Gastroesophageal sphincter (tissue), 4 donors: ENCODE results near the gene DPP7. TPM values are rescaled to one million over a fixed set of nuclear protein-coding genes. Genes with fewer than 3 reads are reported as not detected.

Experiments
- ATAC-seq: fragments of 150-250 bp; one replicate; pipeline ENCODE4 v1.9.1; 2016; ENCODE audit warnings: mild to moderate bottlenecking, moderate library complexity
- H3K27ac ChIP-seq, 4 donors: fragments of 200-600 bp; sonication (generic) in 3 of 4; 1 replicate in 3 of 4; 2 replicates in 1 of 4; pipeline ENCODE4 v1.5.1; 2016 to 2019
- H3K27me3 ChIP-seq: fragments of 200-600 bp; sonication (generic); one replicate; pipeline ENCODE4 v1.5.1; 2019
- H3K36me3 ChIP-seq, 2 donors: fragments of 200-600 bp; sonication (generic); one replicate each; pipeline ENCODE4 v1.5.1; 2019; ENCODE audit warnings: control low read depth in 1 of 2
- H3K4me1 ChIP-seq, 3 donors: fragments of 200-600 bp; sonication (generic); 1 replicate in 2 of 3; 2 replicates in 1 of 3; pipeline ENCODE4 v1.5.1; 2016 to 2019; ENCODE audit warnings: control low read depth in 2 of 3
- H3K4me3 ChIP-seq, 2 donors: fragments of 200-600 bp; sonication (generic); one replicate each; pipeline ENCODE4 v1.5.1; 2019; ENCODE audit warnings: mild to moderate bottlenecking in 1 of 2, moderate library complexity in 1 of 2
- H3K9me3 ChIP-seq, 3 donors: fragments of 200-600 bp; sonication (generic); one replicate each; pipeline ENCODE4 v1.5.1; 2017 to 2019; ENCODE audit warnings: control low read depth in 2 of 3
- EP300 ChIP-seq: sonication (generic); formaldehyde crosslinking; IDR thresholded peaks from one replicate; pipeline ENCODE4 v1.6.1; 2017; ENCODE audit warnings: antibody characterized with exemption, mild to moderate bottlenecking
- POLR2A ChIP-seq, 2 donors: fragments of 450-650 bp; IDR thresholded peaks; one replicate each; pipeline ENCODE4 v1.6.1; 2017; ENCODE audit warnings: antibody characterized with exemption in 2 of 2, mild to moderate bottlenecking in 2 of 2, moderate library complexity in 1 of 2
- POLR2AphosphoS5 ChIP-seq: sonication (generic); formaldehyde crosslinking; IDR thresholded peaks from one replicate; pipeline ENCODE4 v1.6.1; 2017; ENCODE audit warnings: antibody characterized with exemption
- WGBS, 2 donors: methylation state at CpG; one replicate each; pipeline ENCODE4 v1.1.5; 2018; ENCODE audit warnings: low coverage in 1 of 2; 5-methylcytosine and 5-hydroxymethylcytosine counted together
- total RNA-seq, 4 donors: library from RNA; depleted of rRNA; stranded (reverse); fragments of >200 nt; gene quantifications; one replicate each; pipeline ENCODE4 v1.1.0, GENCODE V29; 2016
- TF ChIP-seq, protein P1 (sequence below), 4 experiments: fragments of 200-600 bp in 2 of 4; fragments of 450-650 bp in 2 of 4; sonication (generic) in 1 of 4; IDR thresholded peaks; one replicate each; pipeline ENCODE4 v1.5.1; 2017 to 2019; ENCODE audit warnings: antibody characterized with exemption in 4 of 4, mild to moderate bottlenecking in 2 of 4, moderate library complexity in 2 of 4

DPP7 gene
- total RNA-seq, 4 donors from 2014 or later = 74.5 to 124 (median 111) TPM

DNA sequence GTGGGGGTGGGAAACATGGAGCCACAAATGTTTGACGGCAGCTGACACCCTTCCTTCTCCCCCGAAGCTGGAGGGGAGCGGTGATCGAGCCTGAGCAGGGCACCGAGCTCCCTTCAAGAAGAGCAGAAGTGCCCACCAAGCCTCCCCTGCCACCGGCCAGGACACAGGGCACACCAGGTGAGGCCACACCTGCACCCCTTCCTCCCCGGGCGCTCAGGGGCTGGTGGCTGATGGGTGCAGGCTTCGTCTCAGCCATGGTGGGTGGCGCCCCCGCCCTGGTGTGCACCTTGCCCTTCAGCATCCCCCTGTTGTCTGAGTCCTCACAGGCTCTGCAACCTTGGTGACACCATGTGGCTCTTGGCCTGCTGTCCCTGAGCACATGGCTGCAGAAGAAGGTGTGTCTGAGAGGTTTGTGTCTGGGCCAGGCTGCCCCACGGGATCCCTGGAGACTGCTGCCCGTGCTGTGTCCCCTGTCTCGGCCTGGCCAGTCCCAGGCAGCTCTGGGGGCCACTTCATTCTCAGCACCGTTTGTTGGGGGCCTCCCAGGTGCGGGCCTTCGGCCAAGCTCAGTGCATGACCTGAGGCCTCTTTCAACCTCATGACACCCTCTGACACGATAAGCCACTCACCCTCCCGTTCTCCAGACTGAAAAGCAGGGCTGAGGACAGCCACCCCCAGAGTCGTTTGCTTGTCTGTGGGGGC lies 16.6 kb downstream of the DPP7 start:
- H3K4me3 ChIP-seq = no peak overlapping the region
- no peaks in the 10 kb centered on the region for H3K9me3 ChIP-seq
- no peak overlapping the region for H3K27ac ChIP-seq
- no peak for TF ChIP-seq POLR2AphosphoS5
- TF ChIP-seq, protein P1, sequence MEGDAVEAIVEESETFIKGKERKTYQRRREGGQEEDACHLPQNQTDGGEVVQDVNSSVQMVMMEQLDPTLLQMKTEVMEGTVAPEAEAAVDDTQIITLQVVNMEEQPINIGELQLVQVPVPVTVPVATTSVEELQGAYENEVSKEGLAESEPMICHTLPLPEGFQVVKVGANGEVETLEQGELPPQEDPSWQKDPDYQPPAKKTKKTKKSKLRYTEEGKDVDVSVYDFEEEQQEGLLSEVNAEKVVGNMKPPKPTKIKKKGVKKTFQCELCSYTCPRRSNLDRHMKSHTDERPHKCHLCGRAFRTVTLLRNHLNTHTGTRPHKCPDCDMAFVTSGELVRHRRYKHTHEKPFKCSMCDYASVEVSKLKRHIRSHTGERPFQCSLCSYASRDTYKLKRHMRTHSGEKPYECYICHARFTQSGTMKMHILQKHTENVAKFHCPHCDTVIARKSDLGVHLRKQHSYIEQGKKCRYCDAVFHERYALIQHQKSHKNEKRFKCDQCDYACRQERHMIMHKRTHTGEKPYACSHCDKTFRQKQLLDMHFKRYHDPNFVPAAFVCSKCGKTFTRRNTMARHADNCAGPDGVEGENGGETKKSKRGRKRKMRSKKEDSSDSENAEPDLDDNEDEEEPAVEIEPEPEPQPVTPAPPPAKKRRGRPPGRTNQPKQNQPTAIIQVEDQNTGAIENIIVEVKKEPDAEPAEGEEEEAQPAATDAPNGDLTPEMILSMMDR (IDR thresholded peaks at IDR 0.05) = no peak
- no peak for TF ChIP-seq EP300
- no peak for TF ChIP-seq POLR2A (IDR thresholded peaks at IDR 0.05)
- ATAC-seq = no peak
- WGBS, 2 donors = 96% methylated on average over 4 of the region's 20 CpGs; no CpG with 5 or more reads in 1 of the 2 donors
- no peaks in the 10 kb centered on the region for H3K4me1 ChIP-seq
- H3K36me3 ChIP-seq = peaks cover 0 to 100% of the 10 kb centered on the region in 2 donors
- H3K27me3 ChIP-seq = no peaks in the 10 kb centered on the region

DNA sequence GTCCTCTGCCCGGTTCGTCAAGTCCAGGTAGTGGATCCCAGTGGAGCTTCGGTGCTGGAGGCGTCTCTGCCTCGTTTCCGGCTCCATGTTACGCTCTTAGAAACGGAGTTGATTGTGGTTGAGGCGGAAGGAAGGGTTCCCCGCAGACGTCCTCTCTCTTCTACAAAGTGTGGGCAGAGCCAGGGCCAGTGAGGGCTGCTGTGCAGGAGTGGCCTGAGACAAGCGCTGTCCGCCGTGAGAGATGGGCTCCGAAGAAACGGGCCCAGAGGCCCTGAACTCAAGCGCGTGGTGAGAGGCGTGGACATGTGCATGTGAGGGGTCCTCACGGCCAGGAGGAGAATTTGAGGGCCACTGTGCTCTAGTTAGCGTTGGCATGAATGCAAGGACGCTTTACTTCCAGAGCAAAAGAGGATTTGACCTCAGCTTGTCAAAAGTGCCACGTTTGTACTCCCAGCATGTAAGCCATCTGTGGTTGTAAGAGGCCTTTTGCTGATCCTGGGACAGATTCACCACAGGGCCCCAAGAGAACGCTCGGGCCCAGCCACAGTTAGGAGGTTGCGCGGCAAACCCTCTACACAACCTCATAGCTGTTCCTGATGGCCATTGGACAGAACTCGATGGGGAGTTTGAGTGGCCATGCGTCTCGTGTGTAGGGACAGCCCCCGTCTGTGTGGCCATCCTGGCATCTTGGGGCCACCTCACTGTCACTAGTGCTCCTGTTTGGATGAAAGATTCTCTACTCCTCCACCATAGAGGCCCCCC lies 17.6 kb downstream of the DPP7 start:
- Histone ChIP-seq H3K4me3 (no peak overlapping the region), H3K9me3 (no peaks in the 10 kb centered on the region), H3K27ac (no peak overlapping the region), H3K36me3 (peaks cover 0 to 100% of the 10 kb centered on the region in 2 donors), H3K27me3 (no peaks in the 10 kb centered on the region), H3K4me1 (no peaks in the 10 kb centered on the region)
- 93% methylated on average over 18 of the region's 31 CpGs; no CpG with 5 or more reads in 1 of the 2 donors for WGBS, 2 donors
- TF ChIP-seq EP300 (no peak), POLR2AphosphoS5 (no peak), POLR2A (IDR thresholded peaks at IDR 0.05) (no peak)
- TF ChIP-seq, protein P1 (IDR thresholded peaks at IDR 0.05) = no peak
- ATAC-seq = no peak

DNA sequence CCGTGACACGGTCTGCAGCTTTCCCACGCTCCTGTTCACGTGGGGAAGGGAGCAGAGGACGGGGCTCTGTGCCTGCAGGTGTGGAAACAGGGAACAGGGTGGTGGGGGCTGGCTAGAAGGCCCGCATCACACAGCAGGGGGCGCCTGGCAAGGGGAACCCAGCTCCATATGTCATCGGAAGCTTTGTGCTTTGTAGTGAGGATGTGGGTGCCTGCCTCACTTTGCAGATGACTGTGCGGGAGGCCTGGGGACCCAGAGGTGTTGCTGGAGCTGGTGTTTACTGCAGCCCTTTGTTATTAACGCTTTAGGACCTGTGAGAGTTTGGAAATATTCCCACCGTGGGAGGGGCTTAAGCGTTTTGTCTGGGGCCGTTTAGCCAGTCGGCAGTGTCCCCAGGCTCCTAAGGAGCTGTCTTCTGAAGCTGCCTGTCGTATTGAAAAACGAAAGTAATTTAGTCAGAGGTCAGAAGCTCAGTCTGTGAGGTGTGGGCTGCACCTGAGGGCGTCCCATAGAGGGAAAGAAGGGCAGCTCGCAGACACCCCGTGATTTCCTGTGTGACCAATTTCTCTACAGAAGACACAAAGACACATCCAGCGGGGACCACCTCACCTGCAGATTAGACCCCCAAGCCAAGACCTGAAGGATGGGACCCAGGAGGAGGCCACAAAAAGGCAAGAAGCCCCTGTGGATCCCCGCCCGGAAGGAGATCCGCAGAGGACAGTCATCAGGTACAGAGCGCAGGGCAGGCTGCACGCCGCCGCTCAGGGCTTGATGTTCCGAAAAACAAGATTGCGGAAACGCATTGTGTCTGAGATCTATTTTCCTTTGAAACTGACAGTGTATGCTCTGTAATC lies 18.6 kb downstream of the DPP7 start:
- Histone ChIP-seq H3K4me1 (no peaks in the 10 kb centered on the region), H3K9me3 (no peaks in the 10 kb centered on the region), H3K27me3 (no peaks in the 10 kb centered on the region), H3K4me3 (no peak overlapping the region), H3K27ac (no peak overlapping the region), H3K36me3 (peaks cover 0 to 100% of the 10 kb centered on the region in 2 donors)
- no peak for TF ChIP-seq POLR2A (IDR thresholded peaks at IDR 0.05)
- TF ChIP-seq EP300 = no peak
- TF ChIP-seq, protein P1 (IDR thresholded peaks at IDR 0.05) = no peak
- no peak for TF ChIP-seq POLR2AphosphoS5
- no peak for ATAC-seq
- WGBS, 2 donors = 75 to 95% methylated on average over 9 to 11 of the region's 30 CpGs

DNA sequence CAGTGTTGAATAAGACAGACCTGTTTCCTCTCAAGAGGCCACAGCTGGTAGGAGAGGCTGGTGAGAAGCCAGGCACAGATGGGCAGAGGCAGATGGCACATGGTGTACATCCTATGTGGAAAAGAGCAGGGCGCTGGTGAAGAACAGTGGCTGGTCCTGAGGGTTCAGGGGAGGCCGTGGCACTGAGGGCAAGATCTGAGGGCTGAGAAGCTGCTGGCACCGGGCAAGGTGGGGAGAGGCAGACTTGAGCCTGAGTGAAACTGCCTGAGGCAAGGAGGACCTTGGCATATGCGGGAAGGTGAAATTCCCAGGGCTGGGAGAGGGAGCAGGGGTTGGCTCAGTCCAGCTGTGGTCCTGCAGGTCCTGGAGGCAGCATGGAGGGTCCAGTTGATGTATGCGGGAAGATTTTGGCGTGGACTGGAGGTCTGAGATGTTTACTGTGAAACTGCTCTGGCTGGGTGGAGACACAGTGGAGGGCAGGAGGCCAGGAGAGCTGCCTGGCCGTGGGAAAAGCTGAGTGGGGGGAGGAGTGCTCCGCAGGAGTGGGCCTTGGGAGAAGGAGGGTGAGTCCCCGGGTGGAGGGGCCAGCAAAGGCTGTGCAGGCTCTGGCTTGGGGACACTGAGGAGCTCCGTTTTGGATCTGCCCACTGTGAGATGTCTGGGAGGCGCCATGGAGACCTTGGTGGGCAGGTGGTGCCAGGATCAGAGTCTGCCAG lies 25.1 kb downstream of the DPP7 start:
- Histone ChIP-seq H3K9me3 (no peaks in the 10 kb centered on the region), H3K27ac (no peak overlapping the region), H3K4me3 (no peak overlapping the region), H3K4me1 (peaks cover 0 to 47% (median 14%) of the 10 kb centered on the region in 3 donors), H3K27me3 (no peaks in the 10 kb centered on the region), H3K36me3 (peaks cover 0 to 55% of the 10 kb centered on the region in 2 donors)
- no peak for TF ChIP-seq POLR2A (IDR thresholded peaks at IDR 0.05)
- 50 to 73% methylated on average over 1 to 9 of the region's 11 CpGs for WGBS, 2 donors
- ATAC-seq = no peak
